Activated CD4-positive, alpha-beta T cell treated with anti-CD3 and anti-CD28 coated beads for 1 hour (primary cell): ENCODE results near the gene NETO2.
"Not testable (repeated sequence)": the region's sequence is repeated elsewhere in the genome, so short reads cannot be mapped to it uniquely, and the experiment has no call there.

Experiments
- DNase-seq: peaks from one replicate; pipeline ENCODE4 v3.0.0-alpha.2; 2020

NETO2 gene

DNA sequence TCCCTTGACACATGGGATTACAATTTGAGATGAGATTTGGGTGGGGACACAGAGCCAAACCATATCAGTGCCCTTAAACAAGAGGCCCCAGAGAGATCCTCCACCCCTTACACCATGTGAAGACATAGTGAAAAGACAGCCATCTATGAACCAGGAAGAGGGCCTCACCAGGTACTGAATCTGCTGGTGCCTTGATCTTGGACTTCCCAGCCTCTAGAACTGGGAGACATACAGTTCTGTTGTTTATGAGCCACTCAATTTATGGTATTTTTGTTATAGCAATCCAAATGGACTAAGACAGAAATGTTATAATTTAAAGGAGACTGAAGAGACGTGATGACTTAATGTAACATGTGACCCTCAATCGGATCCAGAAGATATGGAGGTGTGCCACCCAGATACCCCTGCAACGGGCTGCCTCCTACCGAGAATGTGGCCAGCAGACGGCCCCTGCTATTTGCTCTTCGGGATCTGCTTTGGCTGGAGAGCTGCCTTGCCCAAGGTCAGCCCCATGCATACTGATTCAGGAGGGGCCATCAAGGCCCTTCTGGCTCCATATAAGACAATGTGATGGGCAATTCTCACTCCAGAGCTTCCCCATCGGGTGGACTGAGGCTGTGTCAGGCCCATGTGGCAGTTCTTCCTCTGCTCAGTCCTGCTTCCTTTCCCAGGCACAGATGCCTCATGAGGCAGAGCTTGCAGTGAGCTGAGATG, 80.6 kb downstream of the NETO2 start:
- DNase-seq = no peak

DNA sequence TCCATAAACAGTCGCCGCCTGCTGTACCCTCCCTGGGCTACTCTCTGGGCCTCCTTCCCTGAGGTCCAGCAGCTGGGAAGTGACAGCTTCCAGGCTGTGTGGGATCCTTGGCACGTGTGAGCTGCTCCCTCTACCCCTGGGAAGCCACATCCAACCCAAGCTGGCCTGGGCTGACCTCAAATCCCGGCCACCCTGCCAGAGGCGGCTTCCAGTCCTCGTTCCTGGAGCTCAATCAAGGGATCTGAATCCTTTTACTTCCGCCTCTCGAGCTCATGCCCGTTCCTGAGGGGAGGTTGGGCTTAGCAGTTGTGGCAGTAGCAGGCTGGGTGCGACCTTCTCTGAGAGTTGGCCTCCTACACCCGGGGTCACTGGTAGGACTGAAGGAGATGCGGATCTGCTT, 82.5 kb downstream of the NETO2 start:
- DNase-seq = no peak

DNA sequence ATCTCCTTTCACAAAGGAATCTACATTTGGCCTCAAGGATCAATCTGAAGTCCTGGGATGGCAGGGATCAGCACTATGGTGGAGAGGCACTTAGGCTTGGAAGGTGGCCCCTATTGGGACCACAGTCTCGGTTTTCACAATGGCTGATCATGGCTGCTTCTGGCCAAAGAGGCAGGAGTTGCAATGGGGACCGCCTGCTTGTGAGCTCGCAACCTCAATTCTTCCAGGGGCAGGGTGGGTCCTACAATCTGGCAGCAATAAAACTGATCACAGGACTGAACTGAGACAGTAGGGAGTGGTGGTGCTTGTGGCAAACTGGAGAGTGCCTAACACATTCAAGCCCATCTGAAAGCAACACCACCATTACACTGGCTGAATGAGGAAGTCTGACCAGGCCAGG, 83.1 kb downstream of the NETO2 start:
- no peak for DNase-seq

DNA sequence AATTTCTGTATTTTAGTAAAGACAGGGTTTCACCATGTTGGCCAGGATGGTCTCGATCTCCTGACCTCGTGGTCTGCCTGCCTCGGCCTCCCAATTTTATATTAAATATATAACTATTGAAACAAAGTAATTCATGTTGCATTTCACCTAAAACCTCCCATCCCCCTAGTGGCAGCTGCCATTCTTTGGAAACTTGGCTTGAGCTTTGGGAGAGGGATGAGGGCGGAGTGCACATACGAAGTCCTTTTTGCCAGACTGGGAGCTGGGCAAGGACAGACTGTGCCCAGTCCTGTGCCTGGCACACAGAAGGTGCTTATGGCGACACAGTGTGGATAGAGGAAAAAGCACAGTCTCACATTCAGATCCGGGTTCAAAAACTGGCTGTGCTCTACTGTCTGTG, 83.8 kb downstream of the NETO2 start:
- DNase-seq = no peak

- DNase-seq = not testable (repeated sequence)
These were observed 84.6 kb downstream of the NETO2 start for GRCh38 chr16:47059130-47059529.

GRCh38 chr16:47058295-47059086, 85.3 kb downstream of the NETO2 start:
- DNase-seq = no peak

DNA sequence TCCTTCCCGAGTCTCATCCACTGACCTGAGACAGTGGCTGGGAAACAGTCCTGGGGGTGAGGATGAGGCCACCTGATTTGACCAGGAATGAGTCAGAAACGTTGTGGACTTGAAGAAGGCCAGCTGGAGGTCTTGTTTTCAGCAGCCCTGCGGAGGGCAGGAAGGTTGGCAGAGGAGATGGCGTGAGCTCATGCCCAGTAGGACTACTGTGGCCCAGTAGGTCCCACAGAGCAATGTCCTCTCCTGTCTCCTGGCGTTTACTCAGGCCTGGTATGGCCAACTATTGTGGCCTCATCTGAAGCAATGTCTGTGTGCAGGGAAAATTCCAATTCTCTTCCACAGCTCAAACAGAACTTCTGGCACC, 86.1 kb downstream of the NETO2 start:
- no peak for DNase-seq

GRCh38 chr16:47056688-47057629, 86.8 kb downstream of the NETO2 start:
- DNase-seq = no peak

GRCh38 chr16:47056061-47056460, 87.7 kb downstream of the NETO2 start:
- not testable (repeated sequence) for DNase-seq

DNA sequence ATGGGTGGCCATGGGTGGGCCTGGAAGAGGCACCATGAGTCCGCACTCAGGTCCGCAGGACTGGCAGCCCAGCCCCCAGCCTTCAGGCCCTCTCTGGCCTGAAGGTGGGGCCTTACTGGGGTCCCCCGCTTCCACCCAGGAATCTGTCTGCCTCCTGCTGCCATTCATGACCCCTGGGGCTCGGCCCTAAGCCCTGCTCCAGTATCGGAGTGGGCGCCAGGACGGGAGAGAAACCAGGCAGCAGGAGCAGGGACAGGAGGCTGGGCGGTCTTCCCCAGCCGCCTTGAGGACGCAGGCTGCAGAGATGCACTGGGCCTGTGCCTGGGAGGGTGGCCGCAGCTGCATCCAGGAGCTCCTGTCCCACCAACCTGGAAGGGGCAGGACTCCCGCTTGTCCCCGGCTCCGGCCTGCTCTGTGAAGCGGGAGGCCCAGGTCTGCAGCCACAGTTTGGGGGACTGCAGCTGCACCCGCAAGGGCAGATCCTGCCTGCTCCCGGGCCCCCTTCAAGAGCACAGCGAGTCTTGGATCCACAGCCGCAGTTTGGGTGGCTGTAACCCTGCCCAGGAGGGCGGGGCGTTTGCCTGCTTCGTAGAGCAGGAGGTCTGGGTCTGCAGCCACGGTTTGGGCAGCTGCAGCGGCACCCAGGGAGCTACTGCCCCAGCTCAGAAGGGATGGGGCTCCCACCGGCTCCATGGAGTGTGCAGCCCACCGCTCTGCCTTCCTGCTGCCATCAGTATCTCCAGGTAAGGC, 88.4 kb downstream of the NETO2 start:
- no peak for DNase-seq

GRCh38 chr16:47054306-47054705, 89.4 kb downstream of the NETO2 start:
- DNase-seq = no peak

DNA sequence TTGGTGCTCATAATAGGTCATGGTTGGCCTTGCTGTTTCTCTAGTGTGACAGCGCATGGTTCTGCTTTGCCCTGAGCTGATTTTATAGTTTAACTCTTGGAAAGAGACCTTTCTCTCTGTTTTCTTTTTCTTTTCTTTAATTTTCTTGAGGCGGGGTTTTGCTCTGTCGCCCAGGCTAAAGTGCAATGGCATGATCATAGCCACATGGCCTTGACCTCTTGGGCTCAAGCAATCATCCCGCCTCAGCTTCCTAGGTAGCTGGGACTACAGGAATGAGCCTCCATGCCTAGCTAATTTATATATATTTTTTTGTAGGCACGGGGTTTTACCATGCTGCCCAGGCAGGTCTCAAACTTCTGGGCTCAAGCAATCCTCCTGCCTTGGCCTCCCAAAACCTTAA, 89.8 kb downstream of the NETO2 start:
- no peak for DNase-seq

- no peak for DNase-seq
These were observed 90.8 kb downstream of the NETO2 start for GRCh38 chr16:47052666-47053640.

DNA sequence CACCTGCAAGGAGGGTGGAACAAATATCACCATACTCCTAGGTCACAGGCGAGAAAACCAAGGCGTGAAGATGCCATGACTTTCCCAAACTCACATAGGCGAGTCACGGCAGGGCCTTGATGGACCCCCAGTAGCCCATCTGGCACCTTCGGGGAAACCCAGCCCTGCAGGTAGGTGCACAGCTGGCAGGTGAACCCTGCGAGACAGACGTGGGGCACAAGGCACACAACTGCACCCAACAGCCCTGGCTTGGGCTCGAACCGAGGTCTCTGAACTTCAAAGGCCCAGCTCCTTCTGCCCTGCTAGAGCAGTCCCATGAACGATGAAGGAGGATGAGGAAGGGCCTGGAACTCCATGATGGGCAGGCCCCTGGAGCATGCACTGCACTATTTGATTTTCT, 92.7 kb downstream of the NETO2 start:
- DNase-seq = no peak

- no peak for DNase-seq
These were observed 93.7 kb downstream of the NETO2 start for GRCh38 chr16:47049901-47050583.

DNA sequence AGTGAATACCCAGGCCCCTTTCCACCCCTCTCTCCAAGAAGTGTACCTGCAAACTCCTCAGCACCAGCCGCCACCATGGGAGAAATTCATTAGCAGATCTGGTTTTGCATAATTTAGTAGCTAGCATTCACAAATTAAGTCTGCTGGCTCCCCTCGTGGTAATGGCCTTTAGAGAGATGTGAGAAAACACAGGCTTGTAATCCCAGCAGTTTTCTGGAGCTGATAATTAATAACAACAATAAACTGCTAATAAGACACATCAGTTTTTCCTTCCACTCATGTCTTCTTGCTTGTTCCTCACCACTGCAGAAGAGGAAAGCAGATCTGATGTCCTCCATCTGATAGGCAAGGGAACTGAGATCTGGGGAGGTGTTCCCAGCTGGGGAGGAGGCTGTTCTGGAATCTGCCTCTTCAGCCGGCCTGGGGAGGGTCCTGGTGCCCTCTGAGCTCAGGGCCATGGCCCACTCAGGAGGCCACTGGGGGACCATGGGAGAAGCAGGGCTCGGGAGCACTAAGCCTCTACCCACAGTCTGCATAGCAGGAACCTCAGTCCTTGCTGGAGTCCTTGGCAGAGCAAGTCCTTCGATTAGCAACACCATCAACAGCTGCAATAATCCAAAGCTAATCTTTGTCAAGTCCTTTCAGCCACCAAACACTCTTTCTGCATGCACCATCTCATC, 96.1 kb downstream of the NETO2 start:
- no peak for DNase-seq

DNA sequence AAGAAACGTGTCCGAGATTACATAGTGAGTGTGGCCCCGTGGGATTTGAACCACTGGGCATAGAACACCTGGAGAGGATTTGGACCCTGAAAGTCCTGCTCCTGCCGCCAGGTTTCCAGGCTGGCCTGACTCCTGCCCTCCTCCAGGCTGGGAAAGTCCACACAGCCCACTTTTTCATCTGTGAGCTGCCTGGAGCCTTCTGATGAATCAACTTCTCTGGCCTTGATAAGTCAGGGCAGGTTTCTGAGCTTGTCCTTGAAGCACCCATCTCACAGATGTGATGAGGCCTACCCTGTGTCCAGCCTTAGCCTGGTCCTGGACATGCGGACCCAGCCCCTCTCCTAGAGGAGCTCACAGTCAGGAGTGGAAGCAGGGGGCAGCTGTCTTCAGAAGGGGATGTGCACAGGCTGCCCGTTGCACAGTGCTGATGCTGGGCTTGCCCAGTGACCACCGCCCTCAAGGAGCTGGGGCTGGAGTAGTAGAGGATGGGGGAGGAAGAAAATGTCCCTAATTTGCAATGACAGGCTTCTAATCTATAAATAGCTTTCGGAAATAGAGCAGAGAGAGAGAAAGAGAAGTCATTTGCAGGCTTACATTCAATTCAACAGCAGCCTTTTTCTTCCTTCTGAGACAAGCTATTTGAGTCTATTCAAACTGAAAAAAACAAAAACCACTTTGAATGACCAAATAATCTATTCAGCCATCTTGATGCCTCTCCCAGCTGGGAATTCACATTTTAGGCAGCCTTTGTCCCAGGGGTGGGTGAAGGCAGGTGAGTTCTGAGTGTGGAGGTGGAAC, 96.8 kb downstream of the NETO2 start:
- DNase-seq = no peak

GRCh38 chr16:47045459-47045858, 98.3 kb downstream of the NETO2 start:
- no peak for DNase-seq

DNA sequence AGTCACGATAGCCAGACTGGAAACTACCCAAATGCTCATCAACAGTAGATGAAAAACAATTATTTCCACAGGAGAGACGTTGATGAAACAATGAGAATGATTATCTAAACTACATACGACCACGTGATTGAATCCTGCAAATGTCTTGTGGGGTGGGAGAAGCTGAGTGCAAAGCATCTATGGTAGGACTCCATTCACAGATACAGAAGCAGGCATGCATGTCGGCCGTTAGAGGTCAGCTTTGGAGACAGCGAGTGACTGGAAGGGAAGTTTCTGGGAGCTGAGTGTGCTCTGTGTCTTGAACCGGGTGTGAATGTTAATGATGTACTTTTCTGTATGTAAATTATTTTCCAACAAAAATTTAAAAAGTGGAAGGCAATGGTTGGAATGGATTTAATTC, 98.7 kb downstream of the NETO2 start:
- DNase-seq = no peak
